ENCODE results near the gene PTPRN2.

GRCh38 chr7:157951300-157952049 lies 636.1 kb downstream of the PTPRN2 start:
- TF ChIP-seq MAFK (IDR thresholded peaks at IDR 0.05; ENCODE audit: low read length): no peak
- TF ChIP-seq USF2 (CRISPR knock-in tag; IDR thresholded peaks at IDR 0.05): no peak
- TF ChIP-seq HBP1 (CRISPR knock-in tag; IDR thresholded peaks at IDR 0.05): no peak
- no peak for TF ChIP-seq CEBPB (tag; IDR thresholded peaks at IDR 0.05)
- TF ChIP-seq HLTF (IDR thresholded peaks at IDR 0.05): no peak
- TF ChIP-seq POLR2A (conservative IDR thresholded peaks at IDR 0.05): no peak
- no peak for TF ChIP-seq ZBTB9 (CRISPR knock-in tag; IDR thresholded peaks at IDR 0.05)
- no peak for TF ChIP-seq CTCF (IDR thresholded peaks at IDR 0.05 in 2 of 3, conservative IDR thresholded peaks at IDR 0.05 in 1 of 3; ENCODE audit: insufficient read depth in 2 of 3, low read depth in 1 of 3, low read length in 3 of 3)
- no peak for TF ChIP-seq BACH1 (tag; IDR thresholded peaks at IDR 0.05)
- no peak for TF ChIP-seq CREM (IDR thresholded peaks at IDR 0.05; ENCODE audit: low read depth)
